ENCODE data around the gene CRTC3.

The CRTC3 gene

DNA sequence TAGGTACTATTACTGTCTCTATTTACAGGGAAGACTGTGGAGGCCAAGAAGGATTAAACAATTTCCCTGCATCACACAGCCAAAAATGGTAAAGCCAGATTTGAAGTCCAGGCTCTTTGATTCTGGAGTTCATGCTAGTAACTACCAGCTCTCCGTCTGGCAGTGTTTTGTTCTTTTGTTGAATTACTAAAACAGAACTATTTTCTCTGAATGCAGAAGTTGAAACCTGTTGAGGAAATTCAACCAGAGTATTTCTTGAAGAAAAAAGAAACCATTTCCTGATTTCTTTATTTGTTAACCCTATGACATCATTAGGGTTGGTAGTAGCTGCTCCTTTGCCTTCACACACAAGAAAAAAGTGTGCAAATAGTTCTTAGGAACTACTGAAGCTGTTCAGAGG is 34.3 kb downstream of the CRTC3 start:
- no peak for DNase-seq (ENCODE audit: low spot score)

- DNase-seq (ENCODE audit: low spot score) = no peak
Observed at GRCh38 chr15:90564590-90564989, 34.9 kb downstream of the CRTC3 start.

GRCh38 chr15:90565866-90566265 is 36.1 kb downstream of the CRTC3 start:
- no peak for DNase-seq (ENCODE audit: low spot score)

DNA sequence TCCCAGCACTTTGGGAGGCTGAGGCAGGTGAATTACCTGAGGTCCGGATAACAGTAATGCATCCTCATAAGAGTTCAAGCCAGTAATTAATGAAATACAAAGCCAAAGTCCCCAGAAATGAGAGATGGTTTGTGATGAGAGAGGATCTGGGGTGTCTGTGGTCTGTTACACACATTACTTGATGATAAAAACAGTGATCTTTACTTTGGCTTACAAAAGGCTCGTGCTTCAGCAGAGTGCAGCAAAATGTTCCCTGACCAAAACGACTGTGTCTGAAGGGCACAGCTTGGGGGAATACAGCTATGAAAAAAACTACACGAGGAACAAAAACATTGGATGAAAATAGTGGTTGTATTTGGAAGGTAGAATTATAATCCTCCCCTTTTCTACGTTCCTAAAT is 40.9 kb downstream of the CRTC3 start:
- no peak for DNase-seq (ENCODE audit: low spot score)

DNA sequence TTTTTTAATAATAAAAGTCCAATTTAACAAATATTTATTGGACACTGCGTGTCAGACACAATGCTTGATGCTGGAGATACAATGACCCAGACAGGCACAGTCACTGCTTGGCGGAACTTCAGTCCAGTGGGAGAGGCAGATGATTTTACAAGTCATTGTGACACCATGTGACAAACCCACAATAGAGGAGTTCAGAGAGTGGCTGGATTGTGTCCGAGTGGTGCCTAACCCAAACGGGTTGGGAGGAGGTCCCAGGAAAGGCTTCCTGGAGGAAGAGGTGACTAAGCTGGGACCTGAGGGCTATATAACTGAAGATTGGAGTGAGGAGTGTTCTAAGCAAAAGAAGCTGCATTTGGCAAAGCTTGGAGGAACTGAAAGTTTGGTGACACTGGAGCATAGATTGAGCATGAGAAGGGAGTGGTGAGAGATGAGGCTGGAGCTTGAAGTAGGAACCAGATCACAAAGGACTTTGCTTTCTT is 41.4 kb downstream of the CRTC3 start:
- DNase-seq (ENCODE audit: low spot score) = no peak

DNA sequence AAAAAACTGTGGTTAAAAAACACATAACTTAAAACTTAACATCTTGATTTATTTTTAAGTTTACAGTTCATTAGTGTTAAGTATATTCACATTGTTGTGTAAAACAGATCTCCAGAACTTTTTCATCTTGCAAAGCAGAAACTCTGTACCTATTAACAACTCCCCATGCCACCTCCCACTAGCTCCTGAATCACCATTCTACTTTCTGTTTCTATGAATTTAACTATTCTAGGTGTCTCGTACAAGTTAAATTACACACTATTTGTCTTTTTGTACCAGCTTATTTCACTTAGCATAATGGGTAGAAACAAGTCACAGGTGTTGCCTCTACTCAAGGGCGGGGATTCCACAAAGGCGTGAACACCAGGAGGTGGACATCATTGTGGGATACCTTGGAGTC is 43.2 kb downstream of the CRTC3 start:
- no peak for DNase-seq (ENCODE audit: low spot score)

GRCh38 chr15:90576711-90577389 is 47.1 kb downstream of the CRTC3 start:
- no peak for DNase-seq (ENCODE audit: low spot score)

- no peak for DNase-seq (ENCODE audit: low spot score)
Observed at GRCh38 chr15:90579213-90579612, 49.5 kb downstream of the CRTC3 start.

GRCh38 chr15:90580099-90580498 is 50.4 kb downstream of the CRTC3 start:
- DNase-seq (ENCODE audit: low spot score) = no peak

GRCh38 chr15:90580541-90580940 is 50.8 kb downstream of the CRTC3 start:
- DNase-seq (ENCODE audit: low spot score) = no peak

GRCh38 chr15:90580946-90581345 is 51.2 kb downstream of the CRTC3 start:
- DNase-seq (ENCODE audit: low spot score) = no peak

DNA sequence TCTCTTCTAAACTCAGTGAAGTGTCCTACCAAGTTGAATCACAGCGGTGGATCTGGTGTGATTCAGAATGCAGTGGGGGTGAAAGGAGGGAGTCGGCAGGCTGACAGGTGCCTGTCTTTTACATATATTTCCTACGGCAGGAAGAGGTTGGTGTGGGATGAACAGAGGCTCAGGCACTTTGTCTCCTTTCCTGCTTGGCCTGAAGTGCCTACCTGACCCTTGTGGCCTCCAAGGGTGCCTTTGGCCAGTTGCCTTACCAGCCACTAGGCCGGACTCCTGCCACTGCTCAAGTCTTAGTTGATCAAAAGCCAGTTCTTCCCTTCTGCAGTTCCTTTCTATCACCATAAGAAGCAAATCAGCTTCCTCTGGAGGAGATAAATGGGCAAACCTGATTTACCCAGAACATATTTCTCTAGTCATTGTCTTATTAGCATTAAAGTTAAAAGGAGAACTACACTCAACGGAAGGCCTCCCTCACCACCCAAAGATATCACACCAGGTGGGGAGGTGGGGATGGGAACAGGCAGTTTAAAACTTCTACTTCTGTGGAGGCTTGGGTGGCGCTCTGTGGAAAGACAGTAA is 52.1 kb downstream of the CRTC3 start:
- no peak for DNase-seq (ENCODE audit: low spot score)

DNA sequence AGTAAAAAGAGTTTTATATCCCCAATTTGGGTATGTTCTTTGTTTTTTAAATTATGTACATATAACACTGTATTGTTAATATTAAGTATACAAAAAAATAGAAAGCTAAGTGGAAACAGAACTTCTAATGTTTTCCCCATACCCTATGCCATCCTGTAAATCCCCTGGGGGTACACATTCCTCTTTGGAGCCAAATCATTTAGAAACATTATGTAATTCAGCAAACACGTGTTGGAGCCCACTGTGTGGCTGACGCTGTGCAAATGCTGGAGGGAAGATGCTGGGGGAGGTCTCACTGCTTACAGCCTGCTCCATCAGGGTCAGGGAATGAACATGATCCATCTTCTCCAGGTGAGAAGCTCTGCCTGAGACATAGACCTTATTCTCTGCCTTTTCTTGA is 52.8 kb downstream of the CRTC3 start:
- DNase-seq (ENCODE audit: low spot score) = no peak

DNA sequence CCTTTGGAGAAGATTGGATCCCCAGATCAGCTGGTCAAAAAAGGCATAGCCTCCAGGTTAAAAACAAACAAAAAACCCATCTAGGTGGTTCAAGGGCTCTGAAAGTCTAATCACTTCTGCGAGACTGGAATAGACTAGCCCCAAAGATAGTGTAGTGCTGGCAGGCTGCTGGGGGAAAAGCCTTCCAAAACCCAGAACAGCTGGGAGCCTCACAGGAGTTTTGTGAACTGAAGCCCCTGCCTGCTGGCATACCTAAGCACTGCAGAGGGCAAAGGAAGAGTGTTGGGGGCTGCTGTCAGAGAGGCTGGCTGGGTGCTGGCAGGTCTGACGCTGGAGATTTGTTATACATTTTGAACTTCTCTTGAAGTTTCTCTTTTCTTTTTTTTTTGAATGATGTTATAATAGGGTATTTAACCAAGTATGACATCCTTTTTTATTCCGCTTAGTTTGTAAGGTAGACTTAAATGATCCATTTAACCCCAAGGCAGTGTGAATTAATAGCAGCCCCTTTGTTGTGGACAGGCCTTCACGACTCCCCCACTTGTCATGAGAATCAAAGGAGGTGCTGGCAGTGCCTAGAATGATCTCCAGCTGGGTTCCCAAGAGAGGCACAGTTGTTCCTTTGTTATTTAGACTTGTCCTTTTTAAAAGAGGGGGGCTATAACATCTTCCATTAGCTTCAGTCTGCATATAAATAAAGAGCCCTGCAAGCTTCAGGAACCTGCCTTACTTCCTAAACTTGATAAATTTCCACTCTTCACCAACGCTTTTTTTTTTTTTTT is 53.9 kb downstream of the CRTC3 start:
- no peak for DNase-seq (ENCODE audit: low spot score)

GRCh38 chr15:90584841-90585240 is 55.1 kb downstream of the CRTC3 start:
- DNase-seq (ENCODE audit: low spot score) = no peak

DNA sequence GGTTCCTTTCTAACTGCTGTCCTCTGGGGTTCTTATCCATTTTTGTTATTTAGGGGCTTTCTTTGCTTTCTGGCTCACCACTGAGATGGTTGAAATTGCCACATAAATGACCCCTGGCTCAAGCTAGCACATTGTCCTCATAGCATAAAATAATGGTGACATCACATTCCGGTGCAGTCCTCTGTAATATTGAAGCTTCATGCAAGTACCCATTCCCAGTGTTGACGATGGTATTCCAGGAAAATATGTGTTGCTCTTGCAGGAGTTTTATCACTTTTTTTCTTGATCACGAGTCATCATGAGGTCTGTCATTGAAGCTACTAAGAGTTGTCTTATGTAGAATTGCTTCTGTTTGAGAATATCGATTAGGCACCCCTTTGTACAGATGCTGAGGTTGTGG is 56.1 kb downstream of the CRTC3 start:
- no peak for DNase-seq (ENCODE audit: low spot score)

GRCh38 chr15:90586948-90587347 is 57.2 kb downstream of the CRTC3 start:
- no peak for DNase-seq (ENCODE audit: low spot score)

DNA sequence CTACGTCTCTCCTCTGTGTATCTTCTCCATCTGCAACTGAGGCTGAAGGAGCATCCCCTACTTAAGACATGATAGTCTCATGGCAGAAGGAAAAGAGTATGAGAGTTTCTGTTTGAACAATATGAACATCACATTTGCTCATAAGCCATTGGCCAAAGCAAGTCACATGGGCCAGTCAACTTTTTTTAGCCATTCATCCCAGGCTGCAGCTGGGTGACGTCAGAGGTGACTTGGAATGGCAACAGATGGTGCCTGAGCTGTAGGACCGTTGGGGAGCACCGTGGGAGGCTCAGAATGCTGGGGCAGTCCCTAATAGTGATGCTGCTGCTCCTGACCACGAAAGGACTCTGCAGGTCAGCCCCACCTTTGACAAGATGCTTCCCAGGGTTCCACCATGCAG is 58.7 kb downstream of the CRTC3 start:
- DNase-seq (ENCODE audit: low spot score) = no peak

GRCh38 chr15:90591524-90591923 is 61.8 kb downstream of the CRTC3 start:
- no peak for DNase-seq (ENCODE audit: low spot score)

GRCh38 chr15:90592131-90592881 is 62.6 kb downstream of the CRTC3 start:
- DNase-seq (ENCODE audit: low spot score) = no peak

GRCh38 chr15:90593499-90594158 is 63.9 kb downstream of the CRTC3 start:
- DNase-seq (ENCODE audit: low spot score) = no peak

DNA sequence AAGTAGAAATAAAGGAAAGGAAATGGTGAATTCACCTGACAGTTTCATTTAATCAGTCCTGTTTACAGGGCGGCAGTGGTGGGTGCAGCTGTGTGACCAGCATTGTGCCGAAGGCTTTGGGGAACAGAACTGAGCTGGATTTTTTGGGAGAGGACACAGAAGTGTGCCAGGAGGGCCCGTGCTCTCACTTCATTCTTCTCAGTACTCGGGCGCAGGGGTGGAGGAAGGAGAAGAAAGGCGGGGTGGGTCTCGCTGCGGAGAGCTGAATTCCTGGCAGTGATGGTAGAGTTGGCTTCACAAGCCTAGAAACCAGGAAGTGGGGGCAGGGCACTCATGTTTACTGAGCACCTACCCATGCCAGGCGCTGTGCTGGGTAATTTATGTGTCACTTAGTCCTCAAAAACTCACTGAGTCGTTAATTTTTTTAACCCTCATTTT is 64.6 kb downstream of the CRTC3 start:
- peak; percentile 49 for DNase-seq (ENCODE audit: low spot score)

Data from cerebellar cortex (tissue), 1 donor.